Neuron (in vitro differentiated cells): ENCODE measurements around the gene TSPEAR.
"Not testable (repeated sequence)": the region's sequence is repeated elsewhere in the genome, so short reads cannot be mapped to it uniquely, and the experiment has no call there.

Source experiments
- H2AFZ ChIP-seq: one replicate; pipeline ENCODE4 v1.6.1; 2013; ENCODE audit warnings: low read depth, mild to moderate bottlenecking, inconsistent platforms, low read length, moderate library complexity
- H3K27me3 ChIP-seq: one replicate; pipeline ENCODE4 v1.6.1; 2013; ENCODE audit warnings: low read length; ENCODE audit not compliant: insufficient read depth
- H3K36me3 ChIP-seq: one replicate; pipeline ENCODE4 v1.6.1; 2013; ENCODE audit warnings: low read length; ENCODE audit not compliant: insufficient read depth
- H3K4me1 ChIP-seq: one replicate; pipeline ENCODE4 v1.6.1; 2013; ENCODE audit warnings: low read length; ENCODE audit not compliant: insufficient read depth
- H3K4me3 ChIP-seq: 2 replicates; pipeline ENCODE4 v1.5.1; 2013; ENCODE audit warnings: mild to moderate bottlenecking, low read length, moderate library complexity
- H3K9me3 ChIP-seq: one replicate; pipeline ENCODE4 v1.6.1; 2013; ENCODE audit warnings: low read length

The TSPEAR gene

GRCh38 chr21:44650973-44651675, 60.2 kb downstream of the TSPEAR start:
- Histone ChIP-seq H3K27me3 (peaks cover 13% of the 10 kb centered on the region), H3K4me1 (no peaks in the 10 kb centered on the region), H3K36me3 (no peaks in the 10 kb centered on the region), H3K9me3 (no peaks in the 10 kb centered on the region), H3K4me3 (no peak overlapping the region), H2AFZ (no peak overlapping the region)

GRCh38 chr21:44650265-44650972, 61.0 kb downstream of the TSPEAR start:
- H3K4me3 ChIP-seq, result no peak overlapping the region
- no peaks in the 10 kb centered on the region for H3K4me1 ChIP-seq
- H3K27me3 ChIP-seq, result peaks cover 13% of the 10 kb centered on the region
- H3K9me3 ChIP-seq, result no peaks in the 10 kb centered on the region
- no peak overlapping the region for H2AFZ ChIP-seq
- no peaks in the 10 kb centered on the region for H3K36me3 ChIP-seq

- Histone ChIP-seq H2AFZ (no peak overlapping the region), H3K9me3 (no peaks in the 10 kb centered on the region), H3K27me3 (peaks cover 13% of the 10 kb centered on the region), H3K4me1 (no peaks in the 10 kb centered on the region), H3K4me3 (no peak overlapping the region), H3K36me3 (no peaks in the 10 kb centered on the region)
Observed at GRCh38 chr21:44649521-44650100, 61.8 kb downstream of the TSPEAR start.

- no peaks in the 10 kb centered on the region for H3K4me1 ChIP-seq
- H3K27me3 ChIP-seq, result peaks cover 13% of the 10 kb centered on the region
- no peak overlapping the region for H3K4me3 ChIP-seq
- H3K36me3 ChIP-seq, result no peaks in the 10 kb centered on the region
- H2AFZ ChIP-seq, result no peak overlapping the region
- H3K9me3 ChIP-seq, result no peaks in the 10 kb centered on the region
Observed at GRCh38 chr21:44648557-44649311, 62.6 kb downstream of the TSPEAR start.

GRCh38 chr21:44647222-44647552, 64.2 kb downstream of the TSPEAR start:
- Histone ChIP-seq H3K4me1 (no peaks in the 10 kb centered on the region), H3K36me3 (no peaks in the 10 kb centered on the region), H3K9me3 (no peaks in the 10 kb centered on the region), H3K4me3 (no peak overlapping the region), H2AFZ (no peak overlapping the region), H3K27me3 (peaks cover 13% of the 10 kb centered on the region)

- H2AFZ ChIP-seq, H3K36me3 ChIP-seq: not testable (repeated sequence)
- H3K27me3 ChIP-seq, result peaks cover 13% of the 10 kb centered on the region
Observed at GRCh38 chr21:44646366-44647221, 64.8 kb downstream of the TSPEAR start, which contains the start of gene KRTAP10-11. KRTAP10-11 (plus strand) TSS chr21:44646414; CDS start chr21:44646459, 45 bp downstream.

GRCh38 chr21:44644878-44645277, 66.5 kb downstream of the TSPEAR start:
- no peak overlapping the region for H2AFZ ChIP-seq

More at GRCh38 chr21:44646366-44647221, 64.8 kb downstream of the TSPEAR start, which contains the start of gene KRTAP10-11:
- H3K4me3 ChIP-seq, H3K9me3 ChIP-seq, H3K4me1 ChIP-seq: not testable (repeated sequence)

GRCh38 chr21:44643741-44644310, 67.5 kb downstream of the TSPEAR start:
- no peaks in the 10 kb centered on the region for H3K36me3 ChIP-seq
- H3K4me3 ChIP-seq, result no peak overlapping the region
- H3K9me3 ChIP-seq, result peaks cover 3% of the 10 kb centered on the region
- H3K4me1 ChIP-seq, result no peaks in the 10 kb centered on the region
- no peak overlapping the region for H2AFZ ChIP-seq
- peaks cover 13% of the 10 kb centered on the region for H3K27me3 ChIP-seq

More at GRCh38 chr21:44644878-44645277, 66.5 kb downstream of the TSPEAR start:
- no peaks in the 10 kb centered on the region for H3K4me1 ChIP-seq
- no peak overlapping the region for H3K4me3 ChIP-seq
- no peaks in the 10 kb centered on the region for H3K36me3 ChIP-seq
- H3K27me3 ChIP-seq, result peaks cover 13% of the 10 kb centered on the region
- peaks cover 3% of the 10 kb centered on the region for H3K9me3 ChIP-seq

- Histone ChIP-seq H3K4me3 (no peak overlapping the region), H3K4me1 (peaks cover 10% of the 10 kb centered on the region), H2AFZ (no peak overlapping the region), H3K36me3 (no peaks in the 10 kb centered on the region), H3K9me3 (peaks cover 3% of the 10 kb centered on the region), H3K27me3 (no peaks in the 10 kb centered on the region)
Observed at GRCh38 chr21:44640761-44641160, 70.6 kb downstream of the TSPEAR start.

- Histone ChIP-seq H2AFZ (no peak overlapping the region), H3K36me3 (no peaks in the 10 kb centered on the region), H3K4me1 (peaks cover 10% of the 10 kb centered on the region), H3K27me3 (no peaks in the 10 kb centered on the region), H3K9me3 (peaks cover 3% of the 10 kb centered on the region), H3K4me3 (no peak overlapping the region)
Observed at GRCh38 chr21:44639331-44639655, 72.1 kb downstream of the TSPEAR start.

GRCh38 chr21:44638506-44639330, 72.7 kb downstream of the TSPEAR start:
- not testable (repeated sequence) for H3K4me3 ChIP-seq, H3K9me3 ChIP-seq, H3K27me3 ChIP-seq, H2AFZ ChIP-seq, H3K36me3 ChIP-seq
- peaks cover 10% of the 10 kb centered on the region for H3K4me1 ChIP-seq
